GM18498 (cell line): Measurements from ENCODE around the gene ST8SIA2.
A peak's percentile ranks its signal among the peaks of the same experiment; 100 is the strongest.

ENCODE experiments used
- ATAC-seq: cut with Tn5 transposase; IDR thresholded peaks from one replicate; pipeline ENCODE4 v1.9.1; 2021; ENCODE audit warnings: mild to moderate bottlenecking, moderate library complexity; ENCODE audit not compliant: unreplicated experiment

The ST8SIA2 gene, protein sequence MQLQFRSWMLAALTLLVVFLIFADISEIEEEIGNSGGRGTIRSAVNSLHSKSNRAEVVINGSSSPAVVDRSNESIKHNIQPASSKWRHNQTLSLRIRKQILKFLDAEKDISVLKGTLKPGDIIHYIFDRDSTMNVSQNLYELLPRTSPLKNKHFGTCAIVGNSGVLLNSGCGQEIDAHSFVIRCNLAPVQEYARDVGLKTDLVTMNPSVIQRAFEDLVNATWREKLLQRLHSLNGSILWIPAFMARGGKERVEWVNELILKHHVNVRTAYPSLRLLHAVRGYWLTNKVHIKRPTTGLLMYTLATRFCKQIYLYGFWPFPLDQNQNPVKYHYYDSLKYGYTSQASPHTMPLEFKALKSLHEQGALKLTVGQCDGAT

DNA sequence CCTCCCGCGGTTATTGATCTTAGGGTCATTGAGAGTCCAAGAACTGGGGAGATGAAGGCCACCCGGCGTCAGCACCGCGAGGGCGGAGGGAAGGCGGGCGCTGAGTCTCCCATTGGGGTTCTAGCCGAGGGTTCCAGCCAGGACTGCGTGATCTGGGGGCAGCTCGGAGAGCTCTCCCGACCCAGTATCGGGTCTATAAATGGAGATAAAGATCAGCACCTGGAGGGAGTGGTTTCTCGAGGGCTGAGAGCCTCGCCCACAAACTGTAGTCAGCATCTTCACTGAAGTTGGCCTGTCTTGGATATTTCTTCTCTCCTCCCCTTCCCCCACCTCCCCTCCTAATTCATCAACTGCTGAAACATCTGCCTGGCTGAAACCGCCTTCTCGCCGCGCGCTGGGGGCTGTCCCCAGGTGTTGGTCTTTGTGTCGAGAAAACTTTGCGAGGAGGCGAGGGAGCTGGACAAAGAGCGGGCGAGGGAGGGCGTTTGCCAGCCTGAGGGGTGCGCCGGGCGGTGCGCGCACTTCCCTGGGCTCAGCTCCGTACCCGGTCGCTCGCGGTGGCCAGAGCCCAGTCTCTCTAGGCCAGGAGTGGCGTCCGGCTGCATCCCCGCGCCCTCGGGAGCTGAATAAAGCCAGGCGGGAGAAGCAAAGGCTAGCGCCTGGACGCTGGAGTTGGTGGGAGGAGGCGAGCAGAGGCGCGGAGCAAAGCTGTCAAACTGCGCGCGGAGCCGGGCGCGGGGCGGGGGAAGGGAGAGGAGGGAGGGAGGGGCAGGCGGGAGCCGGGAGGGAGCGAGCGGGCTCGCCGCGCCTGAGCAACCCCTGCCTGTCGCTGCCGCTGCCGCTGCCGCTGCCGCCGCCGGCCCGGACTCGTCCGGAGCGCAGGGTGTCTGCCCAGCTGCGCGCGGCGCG is at the start of gene ST8SIA2:
TSS of gene ST8SIA2 (plus strand) at position 811 of the 909 bp plus-strand sequence. CDS start 184 bp downstream, outside the sequence.
- ATAC-seq, result no peak

DNA sequence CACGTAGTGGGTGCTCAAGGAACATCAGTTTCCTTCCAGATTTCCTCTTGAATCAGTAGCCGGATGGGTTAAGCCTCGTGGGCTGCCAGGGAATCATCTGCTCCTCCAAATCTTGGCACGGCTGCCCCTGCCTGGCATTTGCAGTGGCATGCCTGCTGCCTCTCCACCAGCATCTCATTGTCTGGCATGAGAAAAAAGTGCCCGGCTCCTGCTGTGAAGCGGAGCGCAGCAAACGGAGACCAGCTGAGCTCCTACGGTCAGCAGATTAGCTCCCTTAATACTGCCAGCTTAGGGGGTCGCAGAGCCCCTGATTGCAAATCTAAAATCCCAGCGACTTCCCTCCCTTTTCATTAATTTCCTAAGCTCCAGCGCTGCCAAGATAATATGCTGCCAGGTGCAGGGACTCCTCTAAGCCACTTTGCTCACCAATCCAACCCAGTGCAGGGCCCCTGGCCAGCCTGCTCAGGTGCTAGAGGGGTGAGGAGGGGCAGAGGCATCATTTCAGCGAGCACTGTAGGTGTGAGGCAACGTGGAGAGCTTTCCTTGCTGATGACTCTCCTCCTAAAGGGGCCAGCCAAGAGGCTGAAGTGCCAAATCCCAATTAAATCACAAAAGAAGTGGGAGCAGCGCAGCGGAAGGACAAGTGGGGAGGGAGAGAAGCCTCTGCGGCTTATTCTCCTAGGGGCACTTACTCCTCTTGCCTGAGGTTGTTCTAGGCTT is 49.6 kb upstream of the ST8SIA2 start:
- ATAC-seq, result no peak

DNA sequence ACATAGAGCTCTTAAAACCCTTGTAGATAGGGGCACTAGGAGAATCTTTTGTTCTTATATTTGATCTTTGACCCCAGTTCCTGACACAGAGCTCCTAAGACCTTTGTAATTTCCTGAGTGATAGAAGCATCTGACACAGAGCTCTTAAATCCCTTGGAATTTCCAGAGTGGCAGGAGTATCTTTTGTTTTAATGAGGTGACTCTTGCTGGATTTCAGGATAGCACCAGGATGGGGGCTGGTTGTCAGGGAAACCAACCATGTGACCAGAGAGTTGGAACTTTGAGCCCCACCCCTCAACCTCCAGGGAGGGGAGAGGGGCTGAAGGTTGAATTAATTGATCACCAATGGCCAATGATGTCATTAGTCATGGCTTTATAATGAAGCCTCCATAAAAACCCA is 47.6 kb upstream of the ST8SIA2 start:
- no peak for ATAC-seq

DNA sequence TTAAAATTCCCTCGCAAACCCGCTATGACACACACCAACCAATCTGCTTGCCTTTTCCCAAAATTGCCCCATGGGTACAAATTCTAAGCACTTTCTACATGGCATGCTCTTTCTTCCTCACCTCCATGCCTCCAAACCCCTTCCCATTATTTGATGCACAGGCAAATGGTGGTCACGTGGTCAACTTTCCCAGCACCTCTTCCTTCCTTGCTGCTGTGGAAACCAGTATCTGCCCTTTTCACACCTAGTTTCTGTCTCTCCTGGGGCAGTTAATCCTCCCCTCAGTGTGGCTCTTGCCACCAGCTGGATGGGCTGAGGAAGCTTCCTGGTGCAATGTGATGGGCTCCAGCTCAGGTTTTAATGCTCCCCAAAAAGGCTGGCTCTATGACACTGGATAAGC is 38.4 kb upstream of the ST8SIA2 start:
- ATAC-seq, result no peak

DNA sequence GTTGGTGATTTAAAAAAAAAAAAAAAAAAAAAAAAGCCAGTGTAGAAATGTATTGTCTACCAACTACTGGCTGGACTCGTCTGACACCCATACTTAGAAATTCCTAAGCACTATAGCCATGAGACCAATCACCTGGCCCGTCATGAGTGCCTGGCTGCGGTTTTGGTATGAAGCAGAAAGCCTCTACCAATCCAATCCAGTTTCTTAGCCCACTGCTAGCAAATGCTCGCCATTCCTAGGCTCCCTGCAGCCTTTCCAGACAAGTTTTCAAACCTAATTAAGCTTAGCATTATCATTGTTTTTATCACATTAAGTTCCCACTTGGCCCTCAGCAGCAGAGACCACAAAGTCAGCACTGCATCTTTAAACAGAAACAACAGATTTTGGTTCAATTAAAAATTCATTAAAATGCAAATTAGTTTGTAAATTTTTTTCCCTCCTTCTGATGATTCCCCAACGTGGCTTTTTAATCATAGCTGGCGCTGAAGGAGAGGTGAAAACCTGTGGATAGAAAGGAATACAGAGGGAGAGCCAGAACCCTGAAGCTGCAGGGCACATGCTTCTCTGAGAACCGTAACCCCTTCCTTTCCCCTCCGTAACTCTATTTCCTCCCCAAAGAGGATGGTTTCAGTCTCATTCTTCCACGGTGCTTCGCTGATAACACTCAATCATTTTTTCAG is 32.2 kb upstream of the ST8SIA2 start:
- no peak for ATAC-seq

DNA sequence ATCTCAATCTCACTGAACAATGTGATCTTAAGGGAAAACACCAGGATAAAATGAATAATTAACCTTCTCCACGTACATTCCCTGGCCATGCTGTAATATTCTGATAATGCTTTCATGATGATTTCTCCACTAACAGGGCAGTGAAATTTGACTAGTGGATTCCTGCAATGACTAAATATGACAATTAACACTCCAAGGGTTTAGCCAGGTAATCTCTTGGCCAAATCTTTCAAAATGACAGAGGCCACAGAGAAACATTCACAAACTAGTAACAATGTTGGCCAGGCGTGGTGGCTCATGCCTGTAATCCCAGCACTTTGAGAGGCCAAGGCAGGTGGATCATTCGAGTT is 31.7 kb upstream of the ST8SIA2 start:
- no peak for ATAC-seq

DNA sequence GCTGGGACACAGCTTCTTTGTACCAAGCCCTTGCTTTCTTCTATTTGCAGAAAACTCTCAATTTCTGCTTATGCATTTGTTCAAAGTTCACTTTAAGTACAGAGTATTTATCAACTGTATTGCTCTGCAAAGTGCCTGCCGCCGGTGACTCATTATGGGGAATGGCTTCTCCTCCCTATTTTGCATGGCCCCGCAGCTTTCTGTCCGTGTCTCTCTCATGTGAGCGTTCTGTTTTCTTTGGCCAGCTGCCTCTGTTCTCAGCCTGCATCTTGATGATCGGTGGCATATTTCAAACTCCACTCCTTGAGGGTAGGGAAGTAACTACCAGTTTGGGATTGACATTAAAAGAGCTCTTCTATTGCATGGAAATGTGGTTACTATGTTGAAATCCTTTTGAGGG is 28.6 kb upstream of the ST8SIA2 start:
- no peak for ATAC-seq

DNA sequence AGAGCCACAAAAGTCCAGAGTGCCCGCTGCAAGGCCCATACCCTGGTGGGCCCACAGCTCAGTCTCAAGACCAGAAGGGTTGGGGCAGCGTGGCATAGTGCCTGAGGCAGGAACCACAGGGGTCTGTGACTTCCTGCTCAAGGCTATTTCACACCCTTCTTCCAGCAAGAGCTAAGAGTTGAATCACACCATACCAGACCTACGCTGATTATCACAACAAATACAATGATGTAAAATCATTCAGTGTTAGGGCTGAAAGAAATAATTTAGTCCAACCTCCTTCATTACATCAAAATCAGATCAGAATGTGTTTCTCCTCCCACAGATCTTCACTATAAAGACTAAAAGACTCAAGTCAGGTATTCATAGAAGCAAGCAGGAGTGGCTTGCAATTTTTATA is 27.8 kb upstream of the ST8SIA2 start:
- ATAC-seq, result no peak

DNA sequence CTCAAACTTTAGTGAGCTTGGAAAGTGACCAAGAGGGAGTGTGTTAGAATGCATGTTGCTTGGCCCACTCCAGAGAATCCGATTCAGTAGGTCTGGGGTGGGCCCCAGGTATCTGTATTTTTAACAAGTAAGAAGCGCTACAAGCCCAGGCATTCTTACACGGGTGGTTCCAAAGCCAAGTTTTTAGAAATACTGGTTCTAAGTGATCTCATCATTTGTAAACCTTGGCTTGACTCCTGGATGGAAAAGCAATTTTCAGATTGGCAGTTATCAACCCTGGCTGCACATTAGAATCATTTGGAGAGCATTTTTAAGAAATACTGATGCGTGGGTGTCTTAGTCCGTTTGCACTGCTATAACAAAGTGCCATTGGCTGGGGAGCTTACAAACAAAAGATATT is 27.3 kb upstream of the ST8SIA2 start:
- no peak for ATAC-seq

DNA sequence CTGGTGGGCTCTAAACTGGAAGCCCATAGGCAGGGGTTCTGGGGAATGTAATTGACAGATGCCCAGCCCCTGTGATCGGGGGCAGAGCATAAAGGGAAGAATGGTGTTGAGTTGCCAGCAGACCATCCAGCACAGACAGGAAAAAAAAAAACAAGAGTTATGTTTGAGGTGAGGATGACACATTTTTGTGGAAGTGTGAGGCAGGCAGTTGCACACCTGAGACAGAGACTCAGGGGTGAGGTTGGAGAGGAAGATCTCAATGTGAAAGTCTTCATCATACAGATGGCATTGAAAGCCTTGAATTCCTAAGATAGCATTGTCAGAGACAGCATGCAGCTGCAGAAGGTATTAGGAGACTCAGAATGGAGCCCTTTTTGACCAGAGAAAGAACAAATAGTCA is 18.6 kb upstream of the ST8SIA2 start:
- no peak for ATAC-seq

DNA sequence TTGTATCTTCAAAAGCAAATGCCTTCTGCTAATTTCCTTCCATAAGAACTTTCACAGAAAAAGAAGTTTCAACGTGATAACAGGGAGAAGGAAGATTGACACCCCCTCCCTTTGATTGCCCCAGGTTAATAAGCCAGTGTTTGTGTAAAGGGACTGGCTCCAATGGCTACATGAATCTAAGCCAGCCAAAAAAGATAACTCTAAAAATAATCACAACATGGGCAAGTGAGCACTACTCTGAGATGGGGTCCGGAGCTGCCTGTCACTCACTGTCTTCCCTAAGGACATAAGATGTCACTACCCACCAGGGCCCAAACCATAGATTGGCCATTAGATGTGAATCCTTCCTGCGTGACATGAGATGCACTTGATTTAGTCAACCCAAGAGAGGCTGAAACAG is 17.6 kb upstream of the ST8SIA2 start:
- ATAC-seq, result no peak

DNA sequence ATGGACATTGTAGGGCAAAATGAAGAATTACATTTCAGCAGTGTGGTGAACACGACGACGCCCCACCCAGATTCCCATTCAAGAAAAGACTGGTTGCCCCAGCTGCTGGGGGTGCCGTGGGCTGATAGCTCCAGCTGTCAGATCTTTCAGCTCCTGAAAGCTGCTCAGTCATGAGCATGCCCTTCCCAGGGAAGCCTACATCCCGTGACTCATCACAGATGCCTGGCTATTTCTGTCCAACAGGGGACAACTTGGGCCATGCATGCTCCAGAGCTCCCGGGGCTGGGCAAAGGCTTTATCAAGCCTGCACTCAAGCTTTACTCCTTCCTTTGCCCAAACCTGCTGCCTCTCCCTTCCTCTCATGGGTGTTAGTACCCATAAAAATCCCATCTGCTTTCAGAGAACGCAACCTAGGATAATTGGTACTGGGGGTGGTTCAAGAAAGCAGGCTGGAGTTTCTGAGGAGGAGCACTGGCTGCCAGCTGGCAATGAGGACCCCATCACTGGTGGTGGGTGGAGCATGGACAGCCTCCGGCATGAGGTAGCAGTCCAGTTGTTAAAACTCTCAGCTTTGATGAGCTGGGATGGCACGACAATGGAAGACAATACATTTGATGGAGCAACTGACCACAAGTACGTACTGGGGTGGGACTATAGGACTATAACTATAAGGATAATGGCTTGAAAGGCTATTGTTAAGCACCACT is 16.4 kb upstream of the ST8SIA2 start:
- ATAC-seq, result no peak

DNA sequence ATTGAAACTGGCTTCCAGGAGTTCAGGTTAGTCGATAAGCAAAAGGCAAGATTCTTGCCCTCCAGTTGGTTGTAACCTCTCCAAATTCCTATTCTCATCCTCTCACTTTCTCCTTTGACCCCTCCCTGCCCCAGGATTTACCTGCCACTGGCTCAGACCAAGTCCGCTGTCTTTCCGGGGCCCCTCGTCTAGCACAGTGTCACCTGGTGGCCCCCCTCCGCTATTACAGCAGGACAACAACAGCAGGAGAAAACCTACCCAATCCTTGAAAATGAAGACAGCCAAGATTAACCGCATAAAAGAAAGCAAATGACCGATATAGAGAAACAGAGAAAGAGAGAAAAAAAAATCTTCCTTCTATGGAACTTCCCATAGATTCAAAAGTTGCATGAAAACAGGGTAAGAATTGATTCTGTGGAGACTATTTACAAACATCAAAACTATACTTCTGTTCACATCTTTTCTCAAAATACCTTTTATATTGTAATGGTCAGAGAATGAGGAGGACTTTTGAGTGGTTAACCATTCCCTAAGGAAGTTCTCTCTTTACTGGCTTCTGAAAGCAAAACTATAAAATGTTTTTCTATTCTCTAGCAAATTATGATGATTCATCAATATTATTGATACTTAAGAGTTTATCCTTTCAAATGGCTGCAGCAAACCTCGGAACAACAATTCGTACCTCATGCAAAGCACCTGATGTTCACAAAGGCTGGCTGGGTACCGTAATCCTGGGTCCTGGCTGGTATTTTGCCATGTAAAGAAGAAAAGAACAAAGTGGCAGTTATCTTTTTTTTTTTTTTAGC is 10.0 kb upstream of the ST8SIA2 start:
- peak; percentile 67 for ATAC-seq

DNA sequence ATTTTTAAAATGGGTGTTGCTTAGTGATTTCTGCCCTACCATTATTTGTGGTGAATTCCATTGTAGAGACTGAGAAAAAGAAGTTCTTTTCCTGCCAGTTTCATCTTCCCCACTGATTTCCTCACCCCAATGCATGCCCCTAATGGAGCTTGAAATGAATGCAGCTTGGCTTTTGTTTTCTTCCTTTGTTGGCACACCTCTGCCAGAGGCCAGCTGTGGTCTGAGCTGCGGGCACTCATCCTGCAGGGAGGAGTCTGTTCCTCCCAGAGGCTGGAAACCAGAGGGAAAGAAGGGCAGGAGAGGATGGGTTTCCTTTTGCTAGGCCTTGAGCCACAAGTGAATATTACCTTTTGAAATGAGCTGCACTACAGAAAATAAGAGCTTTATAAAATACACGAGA is 9.3 kb upstream of the ST8SIA2 start:
- no peak for ATAC-seq

DNA sequence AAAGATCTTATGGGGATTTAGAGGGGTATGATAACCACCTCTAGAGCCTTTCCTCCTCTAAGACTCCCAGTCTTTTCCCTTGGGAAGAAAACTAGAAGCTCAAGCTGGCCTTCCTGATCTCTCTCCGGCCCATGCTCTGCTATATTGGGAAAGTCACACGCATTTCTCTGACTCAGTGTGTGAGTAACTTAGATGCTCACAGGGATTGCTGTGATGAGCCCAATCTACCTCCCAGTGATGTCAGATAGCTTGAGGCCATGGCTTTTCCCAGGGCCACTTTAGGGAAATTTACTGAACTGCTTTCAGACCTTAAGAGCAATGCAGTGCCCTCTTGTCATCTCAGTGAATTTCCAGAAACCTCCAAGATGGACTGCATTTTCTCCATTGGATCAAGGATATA is 8.6 kb upstream of the ST8SIA2 start:
- no peak for ATAC-seq

DNA sequence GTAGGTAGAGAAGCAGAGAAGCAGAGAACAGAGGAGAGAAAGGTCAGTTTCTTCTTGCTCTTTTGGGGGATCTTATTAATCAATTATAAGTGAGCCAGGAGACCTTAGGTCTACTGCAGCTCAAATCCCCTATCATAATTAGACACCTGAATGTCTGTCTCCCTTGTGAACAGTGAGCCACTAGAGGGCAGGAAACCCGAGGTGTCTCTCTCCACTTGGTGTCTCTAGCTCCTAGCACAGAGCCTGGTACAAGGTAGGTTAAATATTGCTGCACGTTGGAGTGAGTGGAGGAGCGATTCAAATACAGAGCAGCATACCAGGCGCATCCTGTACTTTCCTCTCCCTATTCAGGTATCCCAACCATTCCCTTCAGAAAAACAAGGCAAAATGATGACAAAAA is 2.0 kb upstream of the ST8SIA2 start:
- no peak for ATAC-seq

DNA sequence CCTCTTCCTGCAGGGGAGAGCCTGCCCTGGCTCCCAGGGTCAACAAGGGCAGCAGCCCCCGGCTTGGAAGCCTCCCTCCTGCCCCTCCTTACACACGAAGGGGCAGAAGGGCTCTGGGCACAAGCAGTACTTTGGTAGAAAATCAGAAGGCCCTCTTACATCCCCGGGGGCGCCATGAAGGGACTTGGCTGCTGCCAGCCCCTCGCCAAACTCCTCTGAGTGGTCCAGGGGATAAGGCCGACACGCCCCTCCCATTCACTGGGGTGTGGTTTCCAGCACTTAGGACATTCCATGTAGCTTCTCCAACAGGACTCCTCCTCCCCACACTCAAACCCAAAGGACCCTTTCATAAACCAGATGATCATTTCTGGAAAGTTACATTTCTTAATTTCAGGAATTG is 1.2 kb upstream of the ST8SIA2 start:
- no peak for ATAC-seq

DNA sequence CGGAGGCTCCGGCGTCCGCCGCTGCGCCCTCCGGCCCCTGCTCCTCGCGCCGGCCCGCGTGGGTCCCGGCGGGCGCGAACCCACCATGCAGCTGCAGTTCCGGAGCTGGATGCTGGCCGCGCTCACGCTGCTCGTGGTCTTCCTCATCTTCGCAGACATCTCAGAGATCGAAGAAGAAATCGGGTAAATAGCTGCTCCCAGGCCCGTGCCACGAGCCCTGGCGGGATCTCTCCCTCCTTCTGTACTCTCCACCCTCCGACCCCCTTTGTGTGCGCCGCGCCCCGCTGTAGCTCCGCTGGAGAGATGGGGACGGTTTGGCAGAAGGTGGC is 263 bp downstream of the ST8SIA2 start:
- no peak for ATAC-seq

DNA sequence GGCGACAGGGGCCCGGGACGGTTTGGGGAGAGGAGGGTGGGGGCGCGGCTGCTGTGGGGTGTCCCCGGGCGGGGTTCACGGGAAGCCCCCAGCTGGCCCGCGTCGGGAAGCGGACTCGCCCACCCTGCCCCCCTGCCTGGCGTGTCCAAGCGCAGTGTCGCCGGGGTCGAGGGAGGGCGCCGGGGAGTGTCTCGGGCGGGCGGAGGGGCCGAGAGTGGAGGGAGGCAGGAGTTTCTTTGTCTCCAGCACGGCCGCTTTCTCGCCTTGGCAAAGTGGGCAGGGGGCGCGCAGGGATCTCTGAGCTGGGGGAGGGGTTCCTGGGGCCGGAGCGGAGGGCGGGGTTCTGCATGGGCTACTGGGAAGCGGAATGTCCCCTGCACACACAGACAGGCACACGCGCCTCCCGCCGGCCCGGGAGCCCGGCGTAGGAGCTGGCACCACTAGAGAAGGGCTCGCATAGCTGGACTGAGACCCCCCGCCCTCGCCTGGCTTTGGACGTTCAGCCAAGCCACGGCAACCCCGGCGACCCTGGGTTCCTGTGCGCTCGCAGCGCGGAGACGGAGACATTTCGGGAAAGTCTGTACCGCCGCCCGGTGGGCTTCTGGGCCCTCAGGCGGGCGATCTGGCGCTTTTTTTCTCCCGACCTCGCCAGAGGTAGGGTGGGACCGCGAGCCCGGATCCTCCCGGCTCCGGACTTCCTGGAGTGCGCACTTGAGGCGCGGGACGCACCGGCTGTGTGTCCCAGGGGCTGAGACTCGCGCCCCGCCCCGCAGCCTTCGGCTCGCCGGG is 822 bp downstream of the ST8SIA2 start:
- ATAC-seq, result no peak
